Thymus (tissue), 11 donors: ENCODE measurements around the gene EML1. TPM values are rescaled to one million over a fixed set of nuclear protein-coding genes. Genes with fewer than 3 reads are reported as not detected.

Experiments
- DNase-seq, 9 donors: peaks; one replicate each; pipeline ENCODE4 v3.0.0-alpha.2; 2013; ENCODE audit warnings: low spot score in 9 of 9, low read depth in 6 of 9, missing footprints in 1 of 9
- H3K27ac ChIP-seq, 2 donors: one replicate each; pipeline ENCODE4 v1.5.1; 2013; ENCODE audit warnings: control low read depth in 1 of 2, low read depth in 1 of 2, low read length in 1 of 2, mild to moderate bottlenecking in 1 of 2, moderate library complexity in 1 of 2
- H3K27me3 ChIP-seq, 2 donors: one replicate each; pipeline ENCODE4 v1.5.1; 2013; ENCODE audit warnings: low read length in 1 of 2; ENCODE audit not compliant: control insufficient read depth in 2 of 2, insufficient read depth in 1 of 2
- H3K36me3 ChIP-seq, 2 donors: one replicate each; pipeline ENCODE4 v1.5.1; 2013; ENCODE audit warnings: low read length in 1 of 2, mild to moderate bottlenecking in 1 of 2, moderate library complexity in 1 of 2; ENCODE audit not compliant: control insufficient read depth in 2 of 2, insufficient read depth in 2 of 2
- H3K4me1 ChIP-seq, 2 donors: one replicate each; pipeline ENCODE4 v1.5.1; 2013; ENCODE audit warnings: low read length in 2 of 2; ENCODE audit not compliant: control insufficient read depth in 2 of 2, insufficient read depth in 2 of 2
- H3K4me3 ChIP-seq, 2 donors: one replicate each; pipeline ENCODE4 v1.5.1; 2013; ENCODE audit warnings: low read length in 2 of 2, control low read depth in 1 of 2, mild to moderate bottlenecking in 1 of 2
- H3K9me3 ChIP-seq, 2 donors: one replicate each; pipeline ENCODE4 v1.5.1; 2013; ENCODE audit warnings: low read length in 1 of 2, mild to moderate bottlenecking in 1 of 2; ENCODE audit not compliant: control insufficient read depth in 2 of 2, insufficient read depth in 1 of 2
- WGBS: extraction: QIAGEN DNeasy Blood & Tissue Kit; methylation state at CpG from one replicate; pipeline ENCODE4 v1.1.7; 2013; 5-methylcytosine and 5-hydroxymethylcytosine counted together
- polyA plus RNA-seq: library from polyadenylated mRNA; stranded (reverse); fragments of 200-250 nt; gene quantifications from one replicate; pipeline ENCODE4 v1.2.3, GENCODE V29; 2013
- total RNA-seq: library from RNA; stranded (reverse); fragments of 120-200 nt; gene quantifications from one replicate; pipeline ENCODE4 v1.2.4, GENCODE V29; 2013
- donor health status: healthy.

Gene EML1
- total and polyA plus RNA-seq, 2 donors = 1.7 to 2.7 TPM

GRCh38 chr14:99841436-99842071 lies 48.3 kb downstream of the EML1 start:
- no peaks in the 10 kb centered on the region for H3K9me3 ChIP-seq
- H3K27ac ChIP-seq = no peak overlapping the region
- H3K4me1 ChIP-seq = no peaks in the 10 kb centered on the region
- H3K36me3 ChIP-seq = no peaks in the 10 kb centered on the region
- no peak for DNase-seq
- H3K4me3 ChIP-seq = no peak overlapping the region
- H3K27me3 ChIP-seq = peaks cover 0 to 8% of the 10 kb centered on the region in 2 donors
- 75% methylated on average over 9 of the region's 9 CpGs for WGBS

GRCh38 chr14:99842141-99842540 lies 48.9 kb downstream of the EML1 start:
- Histone ChIP-seq H3K4me1 (no peaks in the 10 kb centered on the region), H3K9me3 (no peaks in the 10 kb centered on the region), H3K27me3 (peaks cover 0 to 8% of the 10 kb centered on the region in 2 donors), H3K27ac (no peak overlapping the region), H3K36me3 (no peaks in the 10 kb centered on the region), H3K4me3 (no peak overlapping the region)
- DNase-seq = no peak
- 62% methylated on average over 1 of the region's 1 CpG for WGBS

DNA sequence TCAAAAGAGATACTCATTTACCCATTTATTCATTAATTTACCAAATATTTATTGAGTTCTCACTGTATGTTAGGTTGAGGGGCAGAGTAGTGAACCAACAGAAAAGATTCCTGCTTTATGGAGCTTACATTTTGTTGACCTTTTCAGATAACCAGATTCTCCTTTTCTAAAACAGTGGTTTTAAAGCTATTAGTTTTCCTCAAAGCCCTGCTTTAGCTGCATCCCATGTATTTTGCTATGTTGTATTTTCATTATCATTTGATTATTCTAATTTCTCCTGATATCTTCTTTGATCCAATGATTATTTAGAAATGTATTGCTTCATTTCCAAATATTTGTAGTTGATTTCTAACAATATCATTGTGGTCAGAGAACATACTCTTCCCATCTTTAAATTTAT lies 53.6 kb downstream of the EML1 start:
- H3K4me3 ChIP-seq = no peak overlapping the region
- no peaks in the 10 kb centered on the region for H3K36me3 ChIP-seq
- no peak for DNase-seq
- no peaks in the 10 kb centered on the region for H3K9me3 ChIP-seq
- no peaks in the 10 kb centered on the region for H3K4me1 ChIP-seq
- peaks cover 2% of the 10 kb centered on the region in 2 donors for H3K27me3 ChIP-seq
- no peak overlapping the region for H3K27ac ChIP-seq

DNA sequence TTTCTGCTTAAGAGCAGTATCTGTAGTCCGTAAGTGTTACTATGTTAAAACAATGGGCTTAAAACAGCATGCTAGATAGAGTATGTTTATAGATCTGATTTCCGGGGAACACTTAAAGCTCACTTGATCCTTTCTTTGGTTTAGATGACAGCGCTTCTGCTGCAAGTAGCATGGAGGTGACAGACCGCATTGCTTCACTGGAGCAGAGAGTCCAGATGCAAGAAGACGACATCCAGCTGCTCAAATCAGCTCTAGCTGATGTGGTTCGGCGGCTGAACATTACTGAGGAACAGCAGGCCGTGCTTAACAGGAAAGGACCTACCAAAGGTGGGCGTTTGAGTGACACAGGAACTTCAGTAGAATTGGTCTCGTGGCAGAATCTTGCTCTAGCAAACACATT lies 57.5 kb downstream of the EML1 start:
- H3K4me1 ChIP-seq = no peaks in the 10 kb centered on the region
- H3K36me3 ChIP-seq = no peaks in the 10 kb centered on the region
- DNase-seq = no peak
- H3K4me3 ChIP-seq = no peak overlapping the region
- H3K27me3 ChIP-seq = peaks cover 2 to 7% of the 10 kb centered on the region in 2 donors
- WGBS = 94% methylated on average over 10 of the region's 10 CpGs
- no peak overlapping the region for H3K27ac ChIP-seq
- no peaks in the 10 kb centered on the region for H3K9me3 ChIP-seq

DNA sequence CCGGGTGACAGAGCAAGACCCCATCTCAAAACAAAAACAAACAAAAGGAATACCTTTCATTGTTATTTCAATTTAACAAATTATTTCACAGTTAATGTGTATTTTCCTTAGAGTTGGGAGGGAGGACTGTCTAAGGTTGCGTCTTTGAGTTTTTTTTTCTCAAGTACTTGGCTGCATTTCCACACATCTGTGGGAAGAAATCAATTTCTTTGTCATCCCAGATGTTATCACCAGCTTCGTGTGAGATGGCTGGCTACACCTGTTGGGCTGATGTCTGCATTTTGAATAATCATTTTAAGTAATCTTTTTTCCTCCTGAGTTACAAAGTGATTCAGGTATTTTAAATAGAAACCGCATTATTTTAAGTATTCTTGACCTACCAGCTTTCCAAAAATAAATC lies 59.4 kb downstream of the EML1 start:
- no peak overlapping the region for H3K4me3 ChIP-seq
- no peaks in the 10 kb centered on the region for H3K4me1 ChIP-seq
- H3K9me3 ChIP-seq = no peaks in the 10 kb centered on the region
- H3K27ac ChIP-seq = no peak overlapping the region
- WGBS = 49% methylated on average over 4 of the region's 4 CpGs
- H3K27me3 ChIP-seq = peaks cover 2 to 7% of the 10 kb centered on the region in 2 donors
- no peak for DNase-seq
- H3K36me3 ChIP-seq = no peaks in the 10 kb centered on the region

DNA sequence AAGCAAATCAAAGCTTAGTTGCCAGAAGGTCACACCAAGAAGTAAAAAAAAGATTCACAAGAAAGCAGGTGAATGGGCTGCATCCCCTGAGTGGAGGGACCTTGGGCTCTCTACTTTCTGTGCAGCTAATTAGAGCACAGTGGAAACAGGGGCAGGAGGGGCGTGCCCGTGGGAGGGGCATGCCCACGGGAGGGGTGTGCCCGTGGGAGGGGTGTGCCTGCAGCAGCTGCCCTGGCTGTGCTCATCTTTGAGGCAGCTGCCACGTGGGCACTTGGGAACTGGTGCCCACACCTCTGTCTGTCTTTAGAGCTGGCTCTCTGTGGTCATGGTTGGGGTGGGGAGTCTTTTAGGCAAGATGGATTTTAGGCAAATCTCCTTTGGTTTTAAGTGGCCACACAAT lies 60.0 kb downstream of the EML1 start:
- Histone ChIP-seq H3K4me3 (no peak overlapping the region), H3K27ac (no peak overlapping the region), H3K36me3 (no peaks in the 10 kb centered on the region), H3K9me3 (no peaks in the 10 kb centered on the region), H3K4me1 (no peaks in the 10 kb centered on the region), H3K27me3 (peaks cover 2 to 7% of the 10 kb centered on the region in 2 donors)
- peak in 1 of 9 donors; percentile 4 for DNase-seq
- 41% methylated on average over 5 of the region's 5 CpGs for WGBS

- Histone ChIP-seq H3K36me3 (no peaks in the 10 kb centered on the region), H3K4me3 (no peak overlapping the region), H3K4me1 (no peaks in the 10 kb centered on the region), H3K27me3 (peaks cover 2 to 13% of the 10 kb centered on the region in 2 donors), H3K27ac (no peak overlapping the region), H3K9me3 (no peaks in the 10 kb centered on the region)
- no peak for DNase-seq
- WGBS = 91% methylated on average over 5 of the region's 5 CpGs
Observed at GRCh38 chr14:99854831-99855230, 61.6 kb downstream of the EML1 start.

DNA sequence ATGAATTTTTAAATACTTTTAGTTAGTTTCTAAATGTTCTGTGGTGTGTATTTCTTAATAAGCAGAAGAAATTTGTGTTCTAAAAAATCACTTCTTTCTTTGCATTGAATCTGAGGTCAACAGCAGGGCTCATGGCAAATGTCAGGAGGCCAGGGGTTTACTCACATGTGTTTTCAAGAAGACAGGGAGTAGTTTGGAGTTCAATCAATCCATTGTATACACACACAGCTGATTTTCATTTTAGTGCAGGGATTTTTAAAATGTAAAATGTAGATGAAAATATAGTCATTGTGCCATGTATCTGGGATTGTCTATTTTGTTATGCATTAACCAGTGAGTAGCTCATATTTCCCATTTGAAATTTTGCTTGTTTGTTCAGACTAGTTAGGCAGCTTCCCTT lies 62.1 kb downstream of the EML1 start:
- Histone ChIP-seq H3K36me3 (no peaks in the 10 kb centered on the region), H3K27me3 (peaks cover 2 to 14% of the 10 kb centered on the region in 2 donors), H3K4me3 (no peak overlapping the region), H3K4me1 (peaks cover 0 to 2% of the 10 kb centered on the region in 2 donors), H3K9me3 (no peaks in the 10 kb centered on the region), H3K27ac (no peak overlapping the region)
- DNase-seq = no peak

GRCh38 chr14:99857551-99857950 lies 64.3 kb downstream of the EML1 start:
- Histone ChIP-seq H3K27me3 (peaks cover 0 to 10% of the 10 kb centered on the region in 2 donors), H3K4me1 (peaks cover 0 to 2% of the 10 kb centered on the region in 2 donors), H3K27ac (no peak overlapping the region), H3K36me3 (no peaks in the 10 kb centered on the region), H3K9me3 (no peaks in the 10 kb centered on the region), H3K4me3 (no peak overlapping the region)
- 98% methylated on average over 1 of the region's 1 CpG for WGBS
- DNase-seq = no peak
